ENCODE measurements around the gene MTHFD2L.

The MTHFD2L gene

DNA sequence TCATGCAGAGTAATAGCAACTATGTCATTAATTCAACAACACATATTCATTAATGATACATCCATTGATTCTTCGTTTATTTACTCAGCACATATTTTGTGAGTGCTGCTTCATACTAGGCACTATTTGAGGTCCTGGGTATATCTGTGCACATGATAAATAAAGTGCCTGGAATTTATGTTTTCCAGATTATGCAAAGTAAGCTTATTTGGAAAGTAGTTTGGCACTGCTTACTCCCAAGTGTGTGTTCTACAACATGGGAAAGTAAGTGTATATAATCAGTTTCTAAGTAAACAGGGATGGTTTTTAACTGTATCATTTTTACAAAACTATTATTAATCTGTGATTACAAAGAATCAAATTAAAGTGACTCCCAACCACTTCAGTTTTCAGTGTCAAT is 133.6 kb downstream of the MTHFD2L start:
- TF ChIP-seq ZBTB7A (IDR thresholded peaks at IDR 0.05; ENCODE audit: low read depth) (no peak), TEAD4 (IDR thresholded peaks at IDR 0.05) (no peak), NFIC (IDR thresholded peaks at IDR 0.05) (no peak), MAX (IDR thresholded peaks at IDR 0.05) (no peak), FOXM1 (IDR thresholded peaks at IDR 0.05; ENCODE audit: borderline replicate concordance, low read depth) (no peak), TCF12 (IDR thresholded peaks at IDR 0.05; ENCODE audit: low read depth) (no peak), CEBPB (IDR thresholded peaks at IDR 0.05) (no peak), RAD21 (IDR thresholded peaks at IDR 0.05; ENCODE audit: low read depth) (no peak), TAF1 (IDR thresholded peaks at IDR 0.05; ENCODE audit: low read depth) (no peak), EGR1 (IDR thresholded peaks at IDR 0.05) (no peak), CREB1 (IDR thresholded peaks at IDR 0.05; ENCODE audit: low read depth) (no peak), YY1 (IDR thresholded peaks at IDR 0.05; ENCODE audit: low read depth) (no peak), EP300 (IDR thresholded peaks at IDR 0.05; ENCODE audit: borderline replicate concordance) (no peak)
- TF ChIP-seq, protein P1, sequence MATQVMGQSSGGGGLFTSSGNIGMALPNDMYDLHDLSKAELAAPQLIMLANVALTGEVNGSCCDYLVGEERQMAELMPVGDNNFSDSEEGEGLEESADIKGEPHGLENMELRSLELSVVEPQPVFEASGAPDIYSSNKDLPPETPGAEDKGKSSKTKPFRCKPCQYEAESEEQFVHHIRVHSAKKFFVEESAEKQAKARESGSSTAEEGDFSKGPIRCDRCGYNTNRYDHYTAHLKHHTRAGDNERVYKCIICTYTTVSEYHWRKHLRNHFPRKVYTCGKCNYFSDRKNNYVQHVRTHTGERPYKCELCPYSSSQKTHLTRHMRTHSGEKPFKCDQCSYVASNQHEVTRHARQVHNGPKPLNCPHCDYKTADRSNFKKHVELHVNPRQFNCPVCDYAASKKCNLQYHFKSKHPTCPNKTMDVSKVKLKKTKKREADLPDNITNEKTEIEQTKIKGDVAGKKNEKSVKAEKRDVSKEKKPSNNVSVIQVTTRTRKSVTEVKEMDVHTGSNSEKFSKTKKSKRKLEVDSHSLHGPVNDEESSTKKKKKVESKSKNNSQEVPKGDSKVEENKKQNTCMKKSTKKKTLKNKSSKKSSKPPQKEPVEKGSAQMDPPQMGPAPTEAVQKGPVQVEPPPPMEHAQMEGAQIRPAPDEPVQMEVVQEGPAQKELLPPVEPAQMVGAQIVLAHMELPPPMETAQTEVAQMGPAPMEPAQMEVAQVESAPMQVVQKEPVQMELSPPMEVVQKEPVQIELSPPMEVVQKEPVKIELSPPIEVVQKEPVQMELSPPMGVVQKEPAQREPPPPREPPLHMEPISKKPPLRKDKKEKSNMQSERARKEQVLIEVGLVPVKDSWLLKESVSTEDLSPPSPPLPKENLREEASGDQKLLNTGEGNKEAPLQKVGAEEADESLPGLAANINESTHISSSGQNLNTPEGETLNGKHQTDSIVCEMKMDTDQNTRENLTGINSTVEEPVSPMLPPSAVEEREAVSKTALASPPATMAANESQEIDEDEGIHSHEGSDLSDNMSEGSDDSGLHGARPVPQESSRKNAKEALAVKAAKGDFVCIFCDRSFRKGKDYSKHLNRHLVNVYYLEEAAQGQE (IDR thresholded peaks at IDR 0.05; ENCODE audit: low read depth): no peak
- TF ChIP-seq, protein P2, sequence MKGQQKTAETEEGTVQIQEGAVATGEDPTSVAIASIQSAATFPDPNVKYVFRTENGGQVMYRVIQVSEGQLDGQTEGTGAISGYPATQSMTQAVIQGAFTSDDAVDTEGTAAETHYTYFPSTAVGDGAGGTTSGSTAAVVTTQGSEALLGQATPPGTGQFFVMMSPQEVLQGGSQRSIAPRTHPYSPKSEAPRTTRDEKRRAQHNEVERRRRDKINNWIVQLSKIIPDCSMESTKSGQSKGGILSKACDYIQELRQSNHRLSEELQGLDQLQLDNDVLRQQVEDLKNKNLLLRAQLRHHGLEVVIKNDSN (IDR thresholded peaks at IDR 0.05): no peak

- TF ChIP-seq TEAD4 (IDR thresholded peaks at IDR 0.05) (no peak), YY1 (IDR thresholded peaks at IDR 0.05; ENCODE audit: low read depth) (no peak), NFIC (IDR thresholded peaks at IDR 0.05) (no peak), FOXM1 (IDR thresholded peaks at IDR 0.05; ENCODE audit: borderline replicate concordance, low read depth) (no peak), RAD21 (IDR thresholded peaks at IDR 0.05; ENCODE audit: low read depth) (no peak), MAX (IDR thresholded peaks at IDR 0.05) (no peak), CEBPB (IDR thresholded peaks at IDR 0.05) (no peak), TAF1 (IDR thresholded peaks at IDR 0.05; ENCODE audit: low read depth) (no peak)
- TF ChIP-seq, protein P1 (IDR thresholded peaks at IDR 0.05; ENCODE audit: low read depth): no peak
- TF ChIP-seq, protein P2 (IDR thresholded peaks at IDR 0.05): no peak
Observed at GRCh38 chr4:74292111-74292870, 134.4 kb downstream of the MTHFD2L start.

GRCh38 chr4:74293558-74293957 is 135.6 kb downstream of the MTHFD2L start:
- TF ChIP-seq RAD21 (IDR thresholded peaks at IDR 0.05; ENCODE audit: low read depth) (no peak), FOXM1 (IDR thresholded peaks at IDR 0.05; ENCODE audit: borderline replicate concordance, low read depth) (no peak), YY1 (IDR thresholded peaks at IDR 0.05; ENCODE audit: low read depth) (no peak), MAX (IDR thresholded peaks at IDR 0.05) (no peak)
- TF ChIP-seq, protein P2 (IDR thresholded peaks at IDR 0.05): no peak
- TF ChIP-seq, protein P1 (IDR thresholded peaks at IDR 0.05; ENCODE audit: low read depth): no peak

DNA sequence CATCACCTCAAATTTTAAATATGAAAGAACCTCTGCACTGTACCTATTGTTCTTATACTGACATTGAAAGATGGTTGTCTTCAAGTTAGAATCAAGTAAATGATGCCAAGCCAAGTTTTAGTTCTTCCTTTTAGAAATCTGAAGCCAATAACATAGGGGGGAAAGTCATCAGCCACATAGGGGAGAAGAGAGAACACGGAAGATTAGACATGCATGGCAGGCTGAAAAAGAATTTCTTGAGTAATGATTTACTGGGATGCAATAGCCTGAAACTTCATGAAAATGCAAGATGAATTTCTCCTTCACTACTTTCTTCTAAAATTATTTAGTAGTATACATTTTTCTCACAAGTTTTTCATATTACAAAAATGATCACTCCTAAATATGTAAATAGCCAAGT is 136.8 kb downstream of the MTHFD2L start:
- TF ChIP-seq NFIC (IDR thresholded peaks at IDR 0.05): no peak
- TF ChIP-seq FOXM1 (IDR thresholded peaks at IDR 0.05; ENCODE audit: borderline replicate concordance, low read depth): no peak
- TF ChIP-seq TCF12 (IDR thresholded peaks at IDR 0.05; ENCODE audit: low read depth): no peak
- no peak for TF ChIP-seq EP300 (IDR thresholded peaks at IDR 0.05; ENCODE audit: borderline replicate concordance)
- no peak for TF ChIP-seq YY1 (IDR thresholded peaks at IDR 0.05; ENCODE audit: low read depth)
- no peak for TF ChIP-seq RAD21 (IDR thresholded peaks at IDR 0.05; ENCODE audit: low read depth)
- TF ChIP-seq TAF1 (IDR thresholded peaks at IDR 0.05; ENCODE audit: low read depth): no peak
- TF ChIP-seq ZBTB7A (IDR thresholded peaks at IDR 0.05; ENCODE audit: low read depth): no peak
- no peak for TF ChIP-seq EGR1 (IDR thresholded peaks at IDR 0.05)
- TF ChIP-seq, protein P1 (IDR thresholded peaks at IDR 0.05; ENCODE audit: low read depth): no peak

Measured in Ishikawa (cell line).